GM21786 (cell line): Measurements from ENCODE around the gene DLL4.
A peak's percentile ranks its signal among the peaks of the same experiment; 100 is the strongest.

ENCODE experiments used
- ATAC-seq: cut with Tn5 transposase; IDR thresholded peaks from one replicate; pipeline ENCODE4 v1.9.1; 2021; ENCODE audit not compliant: unreplicated experiment

Gene DLL4

GRCh38 chr15:40928821-40929659, at the start of gene DLL4:
Gene DLL4, plus strand, starts transcription at chr15:40929340. Its CDS starts 329 bp downstream, at chr15:40929669.
- no peak for ATAC-seq

- no peak for ATAC-seq
Observed at GRCh38 chr15:40879609-40880008, 49.5 kb upstream of the DLL4 start.

- no peak for ATAC-seq
Observed at GRCh38 chr15:40881351-40881750, 47.8 kb upstream of the DLL4 start.

GRCh38 chr15:40886586-40886985, 42.6 kb upstream of the DLL4 start:
- ATAC-seq: no peak

- ATAC-seq: no peak
Observed at GRCh38 chr15:40889112-40889511, 40.0 kb upstream of the DLL4 start.

GRCh38 chr15:40891138-40891537, 38.0 kb upstream of the DLL4 start:
- ATAC-seq: no peak

GRCh38 chr15:40891810-40892446, 37.2 kb upstream of the DLL4 start:
- no peak for ATAC-seq

GRCh38 chr15:40892447-40893012, 36.6 kb upstream of the DLL4 start:
- no peak for ATAC-seq

GRCh38 chr15:40893019-40893670, 36.0 kb upstream of the DLL4 start:
- ATAC-seq: no peak

- ATAC-seq: peak; percentile 82
Observed at GRCh38 chr15:40893733-40894680, 35.1 kb upstream of the DLL4 start, which contains the start of gene VPS18. Gene VPS18, plus strand, starts transcription at chr15:40894450. Its CDS starts 319 bp downstream, at chr15:40894769.

GRCh38 chr15:40894681-40895448, 34.3 kb upstream of the DLL4 start:
- ATAC-seq: peak; percentile 12

- ATAC-seq: no peak
Observed at GRCh38 chr15:40899536-40900207, 29.5 kb upstream of the DLL4 start.

- no peak for ATAC-seq
Observed at GRCh38 chr15:40900256-40901052, 28.7 kb upstream of the DLL4 start.

GRCh38 chr15:40901053-40901443, 28.1 kb upstream of the DLL4 start:
- no peak for ATAC-seq

- no peak for ATAC-seq
Observed at GRCh38 chr15:40902605-40903561, 26.3 kb upstream of the DLL4 start.

GRCh38 chr15:40904552-40905201, 24.5 kb upstream of the DLL4 start:
- ATAC-seq: no peak
